ENCODE results near the gene ZC3H10. TPM values are rescaled to one million over a fixed set of nuclear protein-coding genes. Genes with fewer than 3 reads are reported as not detected.

Gene ZC3H10
- polyA plus RNA-seq, 1 experiment, result 1.6 TPM

Other genes starting within 250 kb of the ZC3H10 start
- 37.1 and 37.8 TPM in 2 replicates for gene PYM1, start 190.4 kb upstream of the ZC3H10 start, polyA plus RNA-seq (2011; rRNA removed)
- gene DGKA, start 187.1 kb upstream of the ZC3H10 start, polyA plus RNA-seq (2011; rRNA removed), result 53.0 and 56.2 TPM in 2 replicates
- 1.2 and 1.8 TPM in 2 replicates for gene PMEL, start 152.2 kb upstream of the ZC3H10 start, polyA plus RNA-seq (2011; rRNA removed)
- 56.6 and 75.2 TPM in 2 replicates for gene CDK2, start 151.4 kb upstream of the ZC3H10 start, polyA plus RNA-seq (2011; rRNA removed)
- gene RAB5B, start 144.2 kb upstream of the ZC3H10 start, polyA plus RNA-seq (2011; rRNA removed), result 117 and 130 TPM in 2 replicates
- gene SUOX, start 121.0 kb upstream of the ZC3H10 start, polyA plus RNA-seq (2011; rRNA removed), result 14.4 and 22.3 TPM in 2 replicates
- 1.9 and 2.9 TPM in 2 replicates for gene IKZF4, start 97.2 kb upstream of the ZC3H10 start, polyA plus RNA-seq (2011; rRNA removed)
- 635 and 868 TPM in 2 replicates for gene RPS26, start 76.3 kb upstream of the ZC3H10 start, polyA plus RNA-seq (2011; rRNA removed)
- gene ERBB3, start 38.1 kb upstream of the ZC3H10 start, polyA plus RNA-seq (2011; rRNA removed), result 4.7 and 6.0 TPM in 2 replicates
- 134 and 215 TPM in 2 replicates for gene PA2G4, start 13.7 kb upstream of the ZC3H10 start, polyA plus RNA-seq (2011; rRNA removed)
- gene RPL41, start 1.6 kb upstream of the ZC3H10 start, polyA plus RNA-seq (2011; rRNA removed), result 5,645 and 7,867 TPM in 2 replicates
- gene ESYT1, start 10.0 kb downstream of the ZC3H10 start, polyA plus RNA-seq (2011; rRNA removed), result 180 and 264 TPM in 2 replicates
- 74.1 and 75.4 TPM in 2 replicates for gene MYL6B, start 34.3 kb downstream of the ZC3H10 start, polyA plus RNA-seq (2011; rRNA removed)
- 5,667 and 6,879 TPM in 2 replicates for gene MYL6, start 40.1 kb downstream of the ZC3H10 start, polyA plus RNA-seq (2011; rRNA removed)
- gene SMARCC2, start 71.2 kb downstream of the ZC3H10 start, polyA plus RNA-seq (2011; rRNA removed), result 60.7 and 72.6 TPM in 2 replicates
- gene RNF41, start 103.7 kb downstream of the ZC3H10 start, polyA plus RNA-seq (2011; rRNA removed), result 212 and 338 TPM in 2 replicates
- gene NABP2, start 106.1 kb downstream of the ZC3H10 start, polyA plus RNA-seq (2011; rRNA removed), result 47.5 and 52.0 TPM in 2 replicates
- not detected in 2 replicates for gene SLC39A5, start 111.8 kb downstream of the ZC3H10 start, polyA plus RNA-seq (2011; rRNA removed)
- gene ANKRD52, start 140.1 kb downstream of the ZC3H10 start, polyA plus RNA-seq (2011; rRNA removed), result 21.0 and 26.8 TPM in 2 replicates
- gene COQ10A, start 148.7 kb downstream of the ZC3H10 start, polyA plus RNA-seq (2011; rRNA removed), result 13.7 and 14.1 TPM in 2 replicates
- gene CS, start 182.1 kb downstream of the ZC3H10 start, polyA plus RNA-seq (2011; rRNA removed), result 117 and 150 TPM in 2 replicates
- 179 and 239 TPM in 2 replicates for gene CNPY2, start 197.7 kb downstream of the ZC3H10 start, polyA plus RNA-seq (2011; rRNA removed)
- gene PAN2, start 215.7 kb downstream of the ZC3H10 start, polyA plus RNA-seq (2011; rRNA removed), result 27.2 and 32.3 TPM in 2 replicates
- 0.12 TPM in 1 of 2 replicates, not detected in the other for gene IL23A, start 220.6 kb downstream of the ZC3H10 start, polyA plus RNA-seq (2011; rRNA removed)
- gene STAT2, start 241.8 kb downstream of the ZC3H10 start, polyA plus RNA-seq (2011; rRNA removed), result 154 TPM in 2 replicates
- not detected in 2 replicates for gene APOF, start 244.6 kb downstream of the ZC3H10 start, polyA plus RNA-seq (2011; rRNA removed)

Measured in BJ (cell line).